ELR (cell line): Measurements from ENCODE around the gene SHCBP1.

Experiments
- DNase-seq: peaks from one replicate; pipeline ENCODE4 v3.0.0-alpha.2; 2015; ENCODE audit warnings: low read depth

SHCBP1 gene

DNA sequence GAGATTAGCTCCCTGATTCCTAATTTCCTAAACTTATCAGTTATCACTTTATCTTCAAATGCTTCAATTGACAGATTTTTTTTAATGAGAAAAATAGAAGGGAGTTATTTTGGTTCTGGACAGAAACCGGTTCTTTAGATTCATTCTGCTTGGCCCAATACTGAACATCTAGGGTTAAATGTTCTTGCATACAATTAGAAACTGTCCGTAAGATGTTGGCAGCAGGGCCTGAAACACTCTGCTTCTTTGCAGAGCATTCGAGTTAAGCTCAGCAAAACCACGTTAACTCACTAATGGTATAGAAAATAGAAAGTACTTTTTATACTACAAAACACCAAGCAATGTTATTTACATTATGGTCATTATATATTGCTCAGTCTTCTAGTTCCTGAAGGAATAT is 7.2 kb downstream of the SHCBP1 start:
- no peak for DNase-seq

DNA sequence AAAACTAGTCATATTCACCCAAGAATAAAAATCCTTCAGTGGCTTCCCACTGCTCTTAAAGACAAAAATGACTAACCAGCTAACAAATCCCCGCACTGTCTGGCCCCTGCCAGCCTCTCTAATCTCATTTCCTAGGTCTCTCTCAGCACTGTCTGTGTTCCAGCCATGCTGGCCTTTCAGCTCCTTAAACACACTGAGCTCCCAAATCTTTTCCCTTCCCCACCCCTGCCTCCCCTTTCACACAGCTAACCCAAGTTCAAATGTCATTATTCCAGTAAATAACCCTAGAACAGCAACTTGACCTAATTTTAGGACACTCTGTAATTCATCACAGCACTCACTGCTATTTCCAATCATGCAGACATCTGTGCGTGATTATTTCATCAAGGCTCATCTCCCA is 7.8 kb downstream of the SHCBP1 start:
- no peak for DNase-seq

DNA sequence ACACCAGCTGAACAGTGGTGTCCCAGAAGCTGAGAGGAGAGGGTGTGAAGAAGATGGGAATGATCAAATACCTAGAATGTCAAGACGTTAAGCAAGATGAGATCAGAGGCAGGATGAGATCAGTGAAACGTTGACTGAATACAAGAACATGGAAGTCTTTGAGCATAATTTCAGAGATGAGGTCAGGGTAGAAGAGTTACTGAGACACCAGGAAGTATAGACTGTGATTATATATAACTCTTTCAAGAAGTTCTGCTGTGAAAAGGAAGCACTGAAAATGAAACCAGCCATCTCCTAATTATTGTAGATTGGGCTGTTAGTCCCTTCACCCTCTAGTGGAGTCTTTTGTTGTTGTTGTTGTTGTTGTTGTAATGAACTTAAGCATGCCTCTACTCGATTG is 9.1 kb downstream of the SHCBP1 start:
- no peak for DNase-seq

DNA sequence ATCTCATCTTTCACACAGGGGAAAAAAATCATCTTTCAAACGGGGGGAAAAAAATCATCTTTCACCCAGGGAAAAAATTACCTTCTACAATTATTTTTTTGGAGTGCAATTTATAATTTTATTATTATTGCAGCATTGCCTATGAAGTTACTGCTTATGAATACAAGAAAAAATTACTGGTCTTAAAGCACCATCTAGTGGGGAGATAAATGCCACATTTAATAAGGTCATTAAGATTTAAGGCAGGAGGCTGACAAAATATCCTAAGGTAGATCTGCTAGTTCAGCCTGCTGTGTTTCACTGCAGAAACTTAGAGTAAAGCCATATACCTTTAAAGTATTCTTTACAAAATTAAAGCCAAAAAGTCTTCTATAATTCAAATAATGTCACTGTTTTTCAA is 13.7 kb downstream of the SHCBP1 start:
- DNase-seq, result peak; percentile 67

- no peak for DNase-seq
These were observed 14.9 kb downstream of the SHCBP1 start for GRCh38 chr16:46606231-46606630.

DNA sequence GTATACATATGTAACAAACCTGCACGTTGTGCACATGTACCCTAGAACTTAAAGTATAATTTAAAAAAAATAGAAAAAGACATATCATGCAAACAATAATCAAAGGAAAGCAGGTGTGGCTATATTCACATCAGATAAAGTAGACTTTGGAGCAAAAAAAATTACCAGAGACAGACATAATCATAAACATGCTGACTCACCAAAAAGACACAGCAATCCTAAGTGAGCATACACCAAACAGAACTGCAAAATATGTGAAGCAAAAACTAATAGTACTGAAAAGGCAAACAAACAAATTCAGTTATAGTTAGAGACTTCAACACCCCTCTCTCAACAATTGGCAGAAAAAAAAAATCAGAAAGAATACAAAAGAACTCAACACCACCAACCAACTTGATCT is 29.9 kb downstream of the SHCBP1 start:
- no peak for DNase-seq

- no peak for DNase-seq
These were observed 35.1 kb downstream of the SHCBP1 start for GRCh38 chr16:46586011-46586577.

DNA sequence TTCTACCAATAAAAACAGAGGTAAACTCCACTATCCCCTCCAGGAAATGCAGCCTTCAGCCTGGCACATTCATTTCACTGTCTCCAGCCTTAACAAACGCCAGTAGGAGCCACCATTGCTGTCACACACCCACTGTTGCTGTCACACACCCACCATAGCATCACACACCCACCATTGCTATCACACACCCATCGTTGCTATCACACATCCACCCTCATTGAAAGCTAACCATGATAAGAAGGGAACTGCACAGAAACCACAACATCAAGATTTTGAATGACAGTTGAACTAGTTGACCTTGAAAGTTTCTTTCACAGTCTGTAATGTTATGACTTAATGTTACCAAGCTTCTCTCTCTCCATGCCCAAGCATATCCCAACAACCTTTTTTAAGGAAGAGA is 38.1 kb downstream of the SHCBP1 start:
- no peak for DNase-seq

- DNase-seq, result no peak
These were observed 38.9 kb downstream of the SHCBP1 start for GRCh38 chr16:46582313-46582712.

DNA sequence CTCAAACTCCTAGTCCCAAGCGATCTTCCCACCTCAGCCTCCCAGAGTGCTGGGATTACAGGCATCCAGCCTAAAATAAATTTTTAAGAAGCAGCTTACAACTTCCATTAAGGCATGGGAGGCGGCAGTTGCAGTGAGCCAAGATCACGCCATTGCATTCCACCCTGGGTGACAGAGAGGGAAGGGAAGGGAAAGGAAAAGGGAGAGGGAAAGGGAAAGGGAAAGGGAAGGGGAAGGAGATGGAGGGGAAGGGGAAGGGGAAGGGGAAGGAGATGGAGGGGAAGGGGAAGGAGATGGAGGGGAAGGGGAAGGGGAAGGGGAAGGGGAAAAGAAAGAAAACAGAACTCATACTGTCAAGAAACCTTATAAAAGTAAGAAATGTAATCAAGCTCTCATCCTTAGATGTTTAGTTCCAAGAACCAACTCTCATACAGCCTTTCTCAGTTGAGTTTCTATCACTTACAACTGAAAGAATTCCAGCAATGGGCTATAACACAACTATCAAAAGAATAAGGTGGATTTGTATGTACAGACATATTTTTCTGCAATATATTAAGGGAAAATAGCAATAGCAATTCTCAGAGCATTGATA is 43.1 kb downstream of the SHCBP1 start:
- DNase-seq, result no peak

DNA sequence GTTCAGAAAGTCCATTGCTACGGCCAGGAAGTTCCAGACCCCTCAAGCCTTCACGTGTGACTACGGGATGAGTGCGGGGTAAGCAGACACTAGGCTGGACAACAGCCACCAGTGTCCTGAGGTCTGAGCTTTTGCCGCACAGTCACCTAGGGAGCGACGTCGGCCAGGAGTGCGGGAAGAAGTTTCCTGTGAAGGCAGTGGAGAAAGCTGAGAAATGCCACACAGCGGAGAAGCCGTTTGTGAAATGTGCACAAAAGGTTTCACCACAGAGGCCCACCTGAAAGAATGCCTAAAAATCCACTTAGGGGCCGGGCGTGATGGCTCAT is 47.4 kb downstream of the SHCBP1 start:
- DNase-seq, result no peak

DNA sequence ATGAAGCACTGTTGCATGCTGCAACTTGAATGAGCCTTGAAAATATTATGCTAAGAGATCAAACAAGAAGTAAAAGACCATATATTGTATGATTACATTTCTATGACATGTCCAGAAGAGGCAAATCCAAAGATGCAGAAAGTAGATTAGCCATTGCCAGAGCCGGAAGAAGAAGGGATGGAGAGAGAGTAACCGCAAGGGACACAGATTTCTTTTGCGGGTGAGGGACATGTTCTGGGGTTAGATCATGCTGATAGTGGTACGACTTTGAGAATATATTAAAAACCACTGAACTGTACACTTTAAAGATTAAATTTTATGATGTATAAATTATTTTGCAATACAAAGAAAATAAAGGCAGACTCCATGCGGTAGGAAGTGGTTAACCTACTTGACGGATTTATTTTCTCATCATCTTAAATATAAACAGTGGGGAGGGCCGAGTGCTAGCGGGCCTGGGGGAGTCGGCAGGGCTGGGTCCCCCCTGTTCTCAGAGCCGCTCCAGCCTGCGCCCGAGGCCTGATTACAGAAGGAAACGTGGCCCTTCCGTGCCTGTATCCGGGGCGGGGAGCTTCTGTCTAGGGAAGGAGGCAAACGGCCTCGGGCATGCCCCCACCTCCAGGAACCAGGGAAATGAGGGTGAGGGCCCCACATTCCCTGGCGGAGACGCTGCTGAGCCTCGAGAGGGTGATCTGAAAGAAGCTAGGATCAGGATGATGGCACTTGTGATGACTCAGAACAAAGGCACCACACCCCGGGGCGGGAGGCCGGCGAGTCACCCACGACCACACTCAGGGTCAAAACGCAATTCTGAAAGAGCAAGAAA is 48.0 kb downstream of the SHCBP1 start:
- DNase-seq, result peak; percentile 96

DNA sequence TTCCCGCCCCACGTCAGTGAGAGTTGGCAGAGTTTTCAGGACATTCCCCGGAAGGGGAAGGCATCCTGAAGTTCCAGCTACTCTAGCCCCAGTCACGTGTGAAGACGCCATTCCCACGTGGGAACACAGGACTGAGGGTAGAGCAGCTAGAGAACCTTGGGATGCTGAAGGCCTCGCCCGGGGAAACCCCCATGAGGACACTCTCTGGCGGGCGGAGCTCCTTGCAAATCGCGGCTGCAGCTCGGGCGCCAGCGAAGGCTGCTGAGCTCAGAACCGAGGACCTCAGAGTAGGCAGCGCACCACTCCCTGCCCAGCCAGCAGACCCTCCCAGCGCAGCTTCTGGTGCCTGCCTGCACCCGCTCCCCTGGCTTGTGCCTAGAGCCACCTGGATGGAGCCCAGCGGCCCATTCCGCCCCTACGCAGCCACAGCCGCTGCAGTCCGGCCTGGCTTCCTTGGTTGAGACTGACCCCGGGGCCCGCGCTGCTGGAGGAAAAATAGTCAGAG is 51.9 kb downstream of the SHCBP1 start:
- DNase-seq, result no peak

GRCh38 chr16:46568472-46569230 is 52.5 kb downstream of the SHCBP1 start:
- DNase-seq, result no peak

DNA sequence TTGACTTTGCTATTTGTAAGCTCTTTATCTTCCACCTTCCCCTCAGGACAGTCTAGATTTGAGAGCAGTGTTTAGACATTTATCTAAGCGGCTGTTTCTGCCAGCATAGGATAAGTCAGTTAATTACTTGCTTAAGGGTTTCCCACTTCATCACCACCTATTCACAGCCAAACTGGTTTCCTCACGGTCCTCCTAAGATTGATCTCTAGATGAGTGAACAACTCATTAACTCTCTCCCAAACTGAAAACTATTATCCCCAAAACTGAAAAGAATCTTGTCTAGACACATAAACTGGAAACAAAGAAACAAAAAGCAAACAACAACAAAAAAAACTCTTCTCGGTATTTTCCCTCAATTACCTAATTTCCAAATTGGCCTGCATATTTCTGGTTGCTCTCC is 58.2 kb downstream of the SHCBP1 start:
- DNase-seq, result no peak

DNA sequence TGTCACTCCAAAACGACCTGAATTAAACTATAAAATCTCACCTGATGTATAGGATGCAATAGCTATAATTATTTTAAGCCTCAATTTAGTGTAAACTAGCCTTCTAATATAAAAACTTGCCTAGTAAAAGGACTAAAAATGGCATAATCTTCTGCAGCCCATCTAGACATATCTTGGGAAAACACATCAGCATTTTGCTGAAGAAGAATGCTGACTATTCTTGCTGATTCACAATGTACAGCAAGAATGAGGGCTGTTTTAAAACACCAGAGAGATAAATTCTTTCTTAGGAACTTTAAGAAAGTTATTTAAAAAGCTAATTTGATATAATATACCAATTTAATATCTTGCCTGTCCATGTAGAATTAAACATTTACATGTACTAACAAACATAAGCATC is 63.2 kb downstream of the SHCBP1 start:
- no peak for DNase-seq

DNA sequence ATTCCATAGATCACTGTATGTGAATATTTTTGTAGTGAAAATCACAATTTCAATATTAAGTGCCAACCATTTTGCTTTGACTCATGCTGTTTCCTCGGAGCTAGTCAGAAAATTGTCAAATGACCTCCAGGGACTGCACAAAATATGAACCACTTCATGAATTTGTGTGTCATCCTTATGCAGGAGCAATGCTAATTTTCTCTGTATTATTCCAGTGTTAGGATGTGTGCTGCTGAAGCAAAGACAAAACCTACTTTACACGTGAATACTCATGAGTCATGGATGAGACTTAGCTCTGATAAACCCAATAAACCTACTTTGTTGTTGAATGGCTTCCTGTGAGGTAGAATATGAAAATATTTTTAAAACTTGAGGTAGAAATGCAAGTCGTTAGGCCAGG is 65.2 kb downstream of the SHCBP1 start:
- peak; percentile 90 for DNase-seq

DNA sequence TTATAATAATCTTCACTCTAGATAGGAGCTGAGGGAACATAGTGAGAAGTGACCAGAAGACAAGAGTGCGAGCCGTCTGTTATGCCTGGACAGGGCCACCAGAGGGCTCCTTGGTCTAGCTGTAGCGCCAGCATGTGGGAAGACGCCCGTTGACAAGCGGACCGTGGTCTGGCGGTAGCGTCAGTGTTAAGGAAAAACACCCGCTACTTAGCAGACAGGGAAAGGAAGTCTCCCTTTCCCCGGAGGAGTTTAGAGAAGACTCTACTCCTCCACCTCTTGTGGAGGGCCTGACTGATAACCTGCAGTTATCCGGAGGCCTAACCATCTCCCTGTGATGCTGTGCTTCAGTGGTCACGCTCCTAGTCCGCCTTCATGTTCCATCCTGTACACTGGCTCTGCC is 66.7 kb downstream of the SHCBP1 start:
- DNase-seq, result peak; percentile 86

GRCh38 chr16:46549477-46549876 is 71.7 kb downstream of the SHCBP1 start:
- DNase-seq, result no peak
